Gastrocnemius medialis (tissue), 4 donors: ENCODE measurements around the gene NDST4.

Experiments used
- CTCF ChIP-seq, 5 experiments: fragments of 450-650 bp in 3 of 5; fragments of 200-600 bp in 2 of 5; sonication (generic) in 2 of 5; IDR thresholded peaks in 4 of 5; conservative IDR thresholded peaks in 1 of 5; 1 replicate in 4 of 5; 2 replicates in 1 of 5; pipeline ENCODE4 v1.5.1; 2016 to 2019; ENCODE audit warnings: antibody characterized with exemption in 5 of 5, mild to moderate bottlenecking in 3 of 5, moderate library complexity in 3 of 5
- POLR2A ChIP-seq, 2 donors: fragments of 450-650 bp; IDR thresholded peaks; one replicate each; pipeline ENCODE4 v1.6.1; 2017; ENCODE audit warnings: antibody characterized with exemption in 2 of 2, mild to moderate bottlenecking in 2 of 2, moderate library complexity in 2 of 2

GRCh38 chr4:114791976-114792375 is 321.4 kb downstream of the NDST4 start:
- no peak for TF ChIP-seq POLR2A (IDR thresholded peaks at IDR 0.05)
- no peak for TF ChIP-seq CTCF (IDR thresholded peaks at IDR 0.05 in 4 of 5, conservative IDR thresholded peaks at IDR 0.05 in 1 of 5)
